IPS-18c (cell line): ENCODE results near the gene HBD.

ENCODE experiments used
- H3K4me3 ChIP-seq: 2 replicates; pipeline ENCODE4 v1.7.0; 2013; ENCODE audit warnings: low read depth, mild to moderate bottlenecking, low read length, moderate library complexity; ENCODE audit not compliant: insufficient read depth
- H3K9me3 ChIP-seq: one replicate; pipeline ENCODE4 v1.6.1; 2013; ENCODE audit warnings: mild to moderate bottlenecking, low read length, moderate library complexity; ENCODE audit not compliant: control insufficient read depth, insufficient read depth

HBD gene

GRCh38 chr11:5241458-5241857 is 7.2 kb upstream of the HBD start:
- no peak overlapping the region for H3K4me3 ChIP-seq
- no peaks in the 10 kb centered on the region for H3K9me3 ChIP-seq

- Histone ChIP-seq H3K9me3 (no peaks in the 10 kb centered on the region), H3K4me3 (no peak overlapping the region)
Observed at GRCh38 chr11:5240458-5240857, 6.2 kb upstream of the HBD start.

- Histone ChIP-seq H3K9me3 (no peaks in the 10 kb centered on the region), H3K4me3 (no peak overlapping the region)
Observed at GRCh38 chr11:5240056-5240455, 5.8 kb upstream of the HBD start.

DNA sequence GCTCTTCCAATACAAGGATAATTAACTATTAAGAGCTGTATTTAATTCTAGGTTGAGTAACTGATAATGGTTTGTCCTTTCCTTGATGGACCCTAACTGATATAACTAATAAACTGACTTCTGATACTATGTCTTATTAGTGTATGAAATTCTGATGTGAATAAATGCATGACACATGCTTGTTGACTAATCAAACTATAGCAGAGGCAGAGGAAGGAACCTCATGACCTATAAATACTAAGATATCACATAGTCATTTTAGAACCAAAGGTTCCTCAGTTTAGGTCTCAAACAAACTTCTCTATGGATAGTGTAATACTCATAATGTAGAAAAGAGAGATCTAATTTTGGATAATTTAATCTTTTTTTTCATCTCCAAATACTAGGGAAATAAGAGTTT is 4.8 kb upstream of the HBD start:
- Histone ChIP-seq H3K4me3 (no peak overlapping the region), H3K9me3 (no peaks in the 10 kb centered on the region)

DNA sequence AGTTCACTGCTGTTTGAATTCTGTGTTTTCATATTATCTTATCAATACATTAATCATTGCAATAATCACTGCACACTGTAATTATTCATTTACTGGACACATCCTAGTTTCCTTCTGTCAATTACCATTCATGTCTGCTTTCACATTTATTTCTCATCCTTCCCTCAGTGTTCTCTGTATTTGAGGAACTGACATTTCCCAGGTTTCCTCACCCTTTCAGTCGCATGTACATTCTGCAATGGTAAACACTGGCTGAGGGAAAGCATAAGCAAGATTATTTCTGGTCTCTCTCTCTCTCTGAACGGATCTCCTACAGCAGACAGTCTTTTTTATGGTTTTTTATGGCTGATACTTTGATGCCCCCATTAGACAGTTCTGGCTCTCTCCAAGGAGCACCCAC is 4.2 kb upstream of the HBD start:
- Histone ChIP-seq H3K9me3 (no peaks in the 10 kb centered on the region), H3K4me3 (no peak overlapping the region)

DNA sequence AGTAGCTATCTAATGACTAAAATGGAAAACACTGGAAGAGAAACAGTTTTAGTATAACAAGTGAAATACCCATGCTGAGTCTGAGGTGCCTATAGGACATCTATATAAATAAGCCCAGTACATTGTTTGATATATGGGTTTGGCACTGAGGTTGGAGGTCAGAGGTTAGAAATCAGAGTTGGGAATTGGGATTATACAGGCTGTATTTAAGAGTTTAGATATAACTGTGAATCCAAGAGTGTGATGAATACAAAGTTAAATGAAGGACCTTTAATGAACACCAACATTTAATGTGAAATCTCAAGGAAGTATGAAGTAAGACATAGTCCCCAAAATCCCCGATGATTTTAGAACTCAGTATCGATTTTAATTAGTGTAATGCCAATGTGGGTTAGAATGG is 3.1 kb upstream of the HBD start:
- H3K4me3 ChIP-seq, result no peak overlapping the region

DNA sequence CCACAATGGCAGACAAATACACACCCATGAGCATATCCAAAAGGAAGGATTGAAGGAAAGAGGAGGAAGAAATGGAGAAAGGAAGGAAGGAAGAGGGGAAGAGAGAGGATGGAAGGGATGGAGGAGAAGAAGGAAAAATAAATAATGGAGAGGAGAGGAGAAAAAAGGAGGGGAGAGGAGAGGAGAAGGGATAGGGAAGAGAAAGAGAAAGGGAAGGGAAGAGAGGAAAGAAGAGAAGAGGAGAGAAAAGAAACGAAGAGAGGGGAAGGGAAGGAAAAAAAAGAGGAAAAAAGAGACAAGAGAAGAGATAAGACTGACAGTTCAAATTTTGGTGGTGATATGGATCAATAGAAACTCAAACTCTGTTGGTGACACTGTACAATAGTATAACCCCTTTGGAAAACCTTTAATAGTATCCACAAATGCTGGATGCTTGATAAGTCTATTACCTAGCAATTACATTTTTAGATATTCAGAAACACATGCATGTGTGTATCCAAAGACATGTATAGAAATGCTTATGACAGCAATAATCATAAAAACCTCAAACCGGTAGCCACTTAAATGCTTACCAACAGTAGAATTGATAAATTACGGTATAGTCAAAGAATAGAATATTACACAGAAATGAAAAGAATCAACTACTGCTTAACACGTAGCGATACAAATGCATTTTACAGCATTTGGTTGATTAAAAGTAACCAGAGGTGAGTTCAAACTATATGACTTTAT is 1.2 kb upstream of the HBD start:
- Histone ChIP-seq H3K4me3 (no peak overlapping the region), H3K9me3 (no peaks in the 10 kb centered on the region)

More for the DNA sequence above, 3.1 kb upstream of the HBD start:
- no peaks in the 10 kb centered on the region for H3K9me3 ChIP-seq

- Histone ChIP-seq H3K4me3 (no peak overlapping the region), H3K9me3 (no peaks in the 10 kb centered on the region)
Observed at GRCh38 chr11:5233307-5233706, 976 bp downstream of the HBD start.

GRCh38 chr11:5232821-5233220 is 1.5 kb downstream of the HBD start:
- Histone ChIP-seq H3K9me3 (peaks cover 2% of the 10 kb centered on the region), H3K4me3 (no peak overlapping the region)

- H3K9me3 ChIP-seq, result peaks cover 2% of the 10 kb centered on the region
- H3K4me3 ChIP-seq, result no peak overlapping the region
Observed at GRCh38 chr11:5232176-5232575, 2.1 kb downstream of the HBD start.

DNA sequence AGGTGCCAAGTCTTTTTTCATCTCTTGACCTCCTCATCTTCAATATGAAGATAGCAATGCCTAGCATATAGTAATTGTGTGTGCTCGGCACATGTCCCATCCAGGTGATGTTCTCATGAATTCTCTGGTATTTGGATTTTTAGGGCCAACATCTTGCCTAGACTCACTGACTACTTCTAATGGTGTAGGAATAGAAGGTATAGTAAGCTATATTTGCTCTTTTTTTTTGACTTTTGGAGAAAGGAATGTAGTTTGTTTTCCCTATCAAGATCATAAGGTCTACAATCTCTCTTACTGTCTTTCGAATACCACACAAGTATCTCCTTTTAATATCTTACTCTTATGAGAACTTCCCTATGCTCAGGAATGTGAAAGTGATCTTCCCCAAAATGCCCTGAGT is 3.2 kb downstream of the HBD start:
- Histone ChIP-seq H3K4me3 (no peak overlapping the region), H3K9me3 (peaks cover 2% of the 10 kb centered on the region)

DNA sequence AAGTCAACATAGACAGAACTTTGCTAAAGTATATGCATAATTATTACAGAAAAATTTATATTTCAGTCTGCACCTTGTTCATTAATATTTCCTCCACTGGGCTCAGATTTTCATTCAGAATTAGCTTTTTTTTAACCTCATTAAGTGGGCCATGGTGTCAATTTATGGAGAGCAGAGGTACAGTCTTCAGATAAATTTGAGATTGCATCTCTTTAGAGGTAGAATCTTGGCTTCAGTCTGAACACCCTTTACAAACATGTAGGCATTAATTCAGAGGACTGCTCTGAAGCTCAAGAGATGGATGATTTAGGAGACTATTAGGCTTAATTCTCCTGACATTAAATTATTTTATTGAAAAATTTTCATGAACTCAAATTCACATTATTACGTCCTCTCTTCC is 4.0 kb downstream of the HBD start:
- Histone ChIP-seq H3K9me3 (peaks cover 2% of the 10 kb centered on the region), H3K4me3 (no peak overlapping the region)

DNA sequence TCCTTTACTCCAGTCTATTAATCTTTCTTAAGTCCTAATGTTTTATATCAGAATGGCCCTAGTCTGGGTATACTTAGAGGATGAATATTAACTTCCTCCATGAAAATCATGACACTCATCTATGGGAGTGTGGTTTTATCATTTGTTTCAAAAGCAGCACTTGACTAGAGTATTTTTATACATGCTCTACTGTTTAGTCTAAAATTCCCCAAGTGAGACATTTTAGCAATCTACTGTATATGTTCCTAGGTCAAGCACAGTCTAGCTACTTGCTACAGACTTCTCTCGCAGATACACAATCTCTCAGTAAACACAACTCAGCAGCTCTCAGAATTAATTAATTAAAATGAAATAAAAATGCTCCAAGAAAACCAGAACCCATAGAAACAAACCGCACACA is 4.5 kb downstream of the HBD start:
- Histone ChIP-seq H3K9me3 (peaks cover 2% of the 10 kb centered on the region), H3K4me3 (no peak overlapping the region)

DNA sequence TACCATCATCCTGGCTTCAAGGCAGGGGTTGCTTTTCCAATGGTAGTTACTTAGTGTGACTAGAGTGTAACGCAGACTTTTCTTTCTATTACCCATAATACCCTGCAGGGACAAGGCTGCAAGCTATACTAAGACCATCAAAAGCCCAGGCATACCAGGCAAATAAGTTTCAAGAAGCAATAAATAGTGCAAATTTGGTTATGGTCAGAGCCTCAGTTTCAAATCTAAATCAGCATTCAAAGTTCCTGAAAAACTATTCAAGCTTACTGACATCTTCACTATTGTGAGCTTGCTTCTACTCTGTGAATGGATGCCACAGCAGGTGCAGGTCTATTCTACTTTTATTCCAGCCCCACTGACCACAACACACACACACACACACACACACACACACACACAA is 4.9 kb downstream of the HBD start:
- no peak overlapping the region for H3K4me3 ChIP-seq
- H3K9me3 ChIP-seq, result peaks cover 2% of the 10 kb centered on the region

- H3K9me3 ChIP-seq, result peaks cover 2% of the 10 kb centered on the region
- no peak overlapping the region for H3K4me3 ChIP-seq
Observed at GRCh38 chr11:5228124-5228523, 6.2 kb downstream of the HBD start.

GRCh38 chr11:5227681-5228080 is 6.6 kb downstream of the HBD start:
- H3K9me3 ChIP-seq, result peaks cover 2% of the 10 kb centered on the region
- H3K4me3 ChIP-seq, result no peak overlapping the region

- Histone ChIP-seq H3K9me3 (peaks cover 2% of the 10 kb centered on the region), H3K4me3 (no peak within 1 kb of the TSS)
Observed at GRCh38 chr11:5226732-5227310, 7.5 kb downstream of the HBD start, which contains the start of gene HBB. HBB (minus strand) TSS chr11:5227071; CDS start chr11:5227021, 50 bp downstream.

- Histone ChIP-seq H3K4me3 (no peak overlapping the region), H3K9me3 (peaks cover 2% of the 10 kb centered on the region)
Observed at GRCh38 chr11:5225480-5225871, 8.8 kb downstream of the HBD start.
